OCI-M1 (cell line): ENCODE results near the gene ZDHHC20.
A peak's percentile ranks its signal among the peaks of the same experiment; 100 is the strongest.
"Not testable (repeated sequence)": the region's sequence is repeated elsewhere in the genome, so short reads cannot be mapped to it uniquely, and the experiment has no call there.

Experiments used
- DNase-seq: peaks from one replicate; lab custom pipeline; 2025; lab: John Stamatoyannopoulos, UW

The ZDHHC20 gene

DNA sequence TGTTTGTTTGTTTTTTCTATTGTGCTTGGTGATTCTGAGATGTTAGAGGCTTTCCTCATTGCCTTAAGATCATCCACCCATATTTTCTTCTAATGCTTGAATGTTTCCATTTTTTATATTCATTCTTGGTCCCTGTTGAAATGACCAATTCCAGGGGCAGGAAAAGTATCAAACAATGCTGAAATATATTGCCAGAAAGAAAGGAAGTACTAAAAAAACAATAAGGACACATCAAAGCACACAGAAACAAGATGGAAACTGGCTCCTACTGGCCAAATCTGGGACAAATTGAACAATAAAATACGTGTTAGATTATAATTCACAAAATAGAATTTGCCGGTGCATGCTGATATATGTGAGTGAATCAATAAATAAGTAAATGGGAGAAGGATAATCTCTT, 23.9 kb downstream of the ZDHHC20 start:
- no peak for DNase-seq

DNA sequence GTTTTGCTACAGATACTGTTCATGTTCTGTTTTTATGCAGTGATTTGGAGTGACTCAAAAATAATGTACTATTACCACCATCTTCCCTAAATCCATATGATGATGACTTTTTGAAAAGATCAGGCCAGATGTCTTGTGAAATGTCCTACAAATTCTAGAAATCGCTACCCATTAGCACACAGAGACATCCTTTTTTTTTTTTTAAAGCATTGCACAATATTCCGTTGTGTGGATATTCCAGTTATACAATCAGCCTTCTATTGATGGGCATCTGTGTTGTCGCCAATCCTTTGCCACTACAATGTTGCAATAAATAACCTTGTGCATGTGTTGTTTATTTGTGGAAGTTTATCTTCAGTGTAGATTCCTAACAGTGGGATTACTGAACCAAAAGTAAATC, 24.5 kb downstream of the ZDHHC20 start:
- DNase-seq = no peak

DNA sequence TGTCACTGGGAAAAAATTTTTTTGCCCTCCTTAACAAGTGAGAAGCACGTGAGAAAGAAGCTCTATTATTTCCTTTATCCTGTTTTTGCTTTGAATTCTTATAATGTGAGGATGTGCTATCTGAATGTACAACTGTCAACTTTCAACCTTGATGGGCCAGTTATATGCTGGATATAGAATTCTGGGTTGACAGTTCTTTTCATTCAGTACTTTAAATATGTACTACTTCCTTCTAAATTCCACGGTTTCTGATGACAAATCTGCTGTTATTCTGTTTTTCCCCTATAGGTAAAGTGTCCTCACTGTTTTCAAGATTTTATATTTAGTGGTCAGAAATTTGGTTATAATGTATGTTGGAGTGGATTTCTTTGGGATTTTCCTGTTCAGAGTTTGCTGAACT, 29.9 kb downstream of the ZDHHC20 start:
- DNase-seq = peak; percentile 9

DNA sequence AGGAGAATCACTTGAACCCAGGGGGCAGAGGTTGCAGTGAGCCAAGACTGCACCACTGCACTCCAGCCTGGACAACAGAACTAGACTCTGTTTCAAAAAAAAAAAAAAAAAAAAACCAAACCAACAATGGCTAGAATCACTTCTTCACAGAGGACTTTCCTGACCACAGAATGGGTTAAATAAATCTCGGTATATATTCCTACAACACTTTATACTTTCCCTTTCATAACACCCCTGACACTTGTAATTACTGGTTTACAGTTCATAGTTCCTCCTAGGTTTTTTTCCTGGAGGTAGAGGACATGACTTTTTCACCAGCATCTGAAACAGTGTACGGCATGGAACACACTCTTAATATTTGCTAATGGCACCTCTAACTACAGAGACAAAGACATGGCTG, 31.4 kb downstream of the ZDHHC20 start:
- DNase-seq = no peak

DNA sequence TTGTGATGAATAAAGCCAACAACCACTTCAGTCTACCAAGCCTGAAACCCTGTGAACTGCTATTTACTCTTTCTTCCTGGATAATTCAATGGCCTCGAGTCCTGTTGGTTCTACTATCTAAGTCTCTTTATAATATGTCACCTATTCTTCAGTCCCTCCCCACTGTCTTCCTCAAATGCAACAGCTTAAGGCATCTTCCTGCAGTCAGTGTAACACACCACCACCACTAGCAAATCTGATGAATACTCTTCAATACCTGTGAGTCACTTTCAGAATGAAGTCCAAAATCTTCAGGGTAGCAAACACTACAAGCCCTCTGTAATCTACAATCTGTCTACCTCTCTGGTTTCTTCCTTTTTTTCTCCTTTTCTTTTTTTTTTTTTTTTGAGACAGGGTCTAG, 32.9 kb downstream of the ZDHHC20 start:
- DNase-seq = no peak

DNA sequence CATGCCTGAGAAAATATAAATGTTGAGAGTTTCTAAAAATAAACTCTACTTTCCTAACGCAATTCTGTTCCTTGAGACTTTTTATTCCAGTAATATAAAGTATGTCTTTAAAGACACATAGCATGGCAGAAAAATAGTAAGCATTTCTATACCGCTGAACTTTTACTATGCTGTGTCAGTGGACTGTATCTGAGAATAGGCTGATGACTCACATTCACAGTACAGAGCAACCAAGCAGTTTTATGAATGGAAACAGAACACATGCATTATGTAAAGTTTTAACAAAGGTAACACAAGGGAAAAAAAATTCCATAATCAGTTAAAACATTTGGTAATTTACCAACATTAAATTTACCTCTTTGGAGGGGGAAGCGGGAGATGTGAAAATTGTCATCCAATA, 38.4 kb downstream of the ZDHHC20 start:
- DNase-seq = no peak

DNA sequence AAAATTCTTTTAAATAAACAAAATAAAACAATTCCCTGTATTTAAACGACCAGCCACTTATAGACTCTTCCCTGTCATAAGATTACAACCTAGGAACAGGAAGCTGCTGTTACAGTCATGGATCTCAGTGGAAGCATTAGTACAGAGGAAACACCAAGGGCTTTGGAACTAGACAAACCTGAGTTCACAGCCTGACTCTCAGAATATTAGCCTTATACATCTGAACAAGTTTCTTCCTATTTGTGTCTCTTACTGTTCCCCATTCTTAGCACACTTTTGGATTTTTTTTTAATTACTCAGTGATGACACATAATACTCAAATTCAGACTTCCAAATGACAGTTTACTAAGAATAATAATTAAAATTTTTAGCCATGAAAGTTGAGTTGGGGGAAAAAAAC, 46.1 kb downstream of the ZDHHC20 start:
- no peak for DNase-seq

DNA sequence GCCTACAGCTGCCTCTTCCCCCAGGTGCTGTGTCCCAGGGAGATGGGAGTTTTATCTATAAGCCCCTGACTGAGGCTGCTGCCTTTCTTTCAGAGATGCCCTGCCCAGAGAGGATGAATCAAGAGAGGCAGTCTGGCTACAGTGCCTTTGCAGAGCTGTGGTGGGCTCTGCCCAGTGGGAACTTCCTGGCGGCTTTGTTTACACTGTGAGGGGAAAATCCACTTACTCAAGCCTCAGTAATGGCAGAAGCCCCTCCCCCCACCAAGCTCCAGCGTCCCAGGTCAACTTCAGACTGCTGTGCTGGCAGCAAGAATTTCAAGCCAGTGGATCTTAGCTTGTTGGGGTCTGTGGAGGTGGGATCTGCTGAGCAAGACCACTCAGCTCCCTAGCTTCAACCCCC, 48.6 kb downstream of the ZDHHC20 start:
- DNase-seq = not testable (repeated sequence)

DNA sequence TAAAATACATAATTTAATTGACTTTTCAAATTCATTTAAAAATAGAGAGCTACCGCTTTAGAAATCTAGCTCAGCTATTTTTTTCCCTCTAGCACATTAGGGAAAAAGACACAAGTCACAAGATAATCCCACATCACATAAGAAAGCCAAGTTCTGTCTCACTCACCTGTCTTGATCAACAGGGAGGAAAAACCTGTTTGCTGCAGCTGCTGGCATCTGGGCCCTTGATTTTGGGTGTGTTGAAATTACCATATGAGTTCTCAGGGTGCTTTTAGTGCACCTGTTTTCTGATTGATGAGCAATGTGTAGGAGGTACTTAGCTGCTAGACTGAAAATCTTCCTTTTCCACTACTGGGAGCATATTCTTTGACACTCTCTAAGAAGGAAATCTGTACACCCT, 53.8 kb downstream of the ZDHHC20 start:
- DNase-seq = no peak

DNA sequence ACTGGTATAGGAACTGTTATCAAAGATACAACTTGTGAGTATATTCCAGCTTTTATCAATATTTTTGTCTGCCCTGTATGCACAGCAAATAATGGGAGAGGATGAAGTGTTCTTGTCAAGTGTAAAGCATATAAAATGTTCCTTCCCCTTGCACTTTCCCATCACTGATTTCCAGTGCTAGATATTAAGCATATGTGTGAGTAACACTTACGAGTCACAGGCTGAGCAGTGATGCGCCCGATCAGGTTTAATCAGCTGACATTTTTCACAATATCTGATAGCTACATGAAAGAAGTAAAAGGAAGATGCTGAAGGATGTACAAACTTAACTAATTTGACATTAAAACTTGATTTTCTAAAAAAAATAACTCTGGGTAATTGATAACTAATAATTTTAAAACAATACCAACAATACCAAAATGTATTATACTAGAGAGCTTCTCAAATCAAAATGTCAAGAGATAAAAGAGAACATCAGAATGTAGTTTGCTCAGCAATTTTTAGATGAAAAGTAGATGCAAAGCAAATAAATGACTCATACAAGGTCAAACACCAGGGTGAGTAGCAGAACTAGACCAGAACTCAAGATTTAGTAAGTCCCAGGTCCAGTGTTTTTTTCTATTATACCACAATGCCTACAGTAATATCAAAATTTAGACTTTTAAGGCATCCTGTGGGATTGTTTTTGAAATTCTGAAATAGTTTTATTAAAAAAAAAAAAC, 56.4 kb downstream of the ZDHHC20 start:
- DNase-seq = no peak

DNA sequence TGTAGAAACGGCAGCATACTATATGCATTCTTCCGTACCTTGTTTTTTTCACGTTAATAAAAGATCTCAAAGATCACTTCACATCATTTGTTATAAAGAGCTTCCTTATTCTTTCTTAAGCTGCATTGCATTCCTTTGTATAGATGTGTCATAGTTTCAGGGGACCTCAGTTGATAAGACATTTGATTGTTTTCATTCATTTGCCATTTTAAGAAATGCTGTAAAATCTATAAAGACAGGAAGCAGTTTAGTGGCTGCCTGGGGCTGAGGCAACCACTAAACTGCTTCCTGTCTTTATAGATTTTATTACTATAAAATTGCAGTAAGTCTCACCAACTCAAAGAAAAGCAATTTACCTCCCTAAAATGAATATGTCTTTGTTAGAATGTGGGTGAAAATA, 59.4 kb downstream of the ZDHHC20 start:
- no peak for DNase-seq

DNA sequence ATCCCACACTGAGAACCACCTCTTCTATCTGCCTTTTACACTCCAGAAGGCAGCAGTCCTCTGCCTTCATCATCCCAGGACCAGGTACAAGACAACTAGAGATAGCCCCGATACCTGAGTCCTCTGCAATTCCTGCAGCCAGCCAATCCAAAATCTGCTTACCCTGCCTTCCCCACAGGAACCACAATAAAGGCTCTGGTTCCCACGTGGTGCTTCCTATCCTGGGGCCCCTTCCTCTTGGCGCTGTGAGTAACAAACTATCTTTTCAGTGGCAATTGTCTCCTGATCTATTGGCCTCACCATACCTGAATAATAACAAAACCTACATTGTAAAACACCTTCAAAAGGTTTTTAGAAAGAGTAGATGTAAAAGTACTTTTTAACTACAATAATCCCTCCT, 63.1 kb downstream of the ZDHHC20 start:
- no peak for DNase-seq

DNA sequence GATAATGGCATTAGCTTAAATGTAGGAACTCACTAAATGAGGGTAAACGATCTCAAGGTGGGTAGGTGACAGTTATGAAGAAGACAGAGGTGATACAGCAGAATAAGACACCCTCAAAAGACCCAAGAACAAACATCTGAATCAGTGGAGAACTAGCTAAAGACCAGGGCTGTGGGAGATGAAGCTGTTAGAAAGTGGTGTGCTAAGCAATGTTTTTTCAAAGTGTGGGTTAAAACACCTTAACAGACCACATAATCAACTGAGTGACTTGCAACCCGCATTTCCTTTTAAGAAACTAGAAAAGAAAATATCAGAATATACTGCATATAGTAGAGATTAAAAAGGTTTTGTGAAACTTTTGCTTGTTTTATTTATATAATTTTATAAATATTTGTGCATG, 70.0 kb downstream of the ZDHHC20 start:
- DNase-seq = no peak

DNA sequence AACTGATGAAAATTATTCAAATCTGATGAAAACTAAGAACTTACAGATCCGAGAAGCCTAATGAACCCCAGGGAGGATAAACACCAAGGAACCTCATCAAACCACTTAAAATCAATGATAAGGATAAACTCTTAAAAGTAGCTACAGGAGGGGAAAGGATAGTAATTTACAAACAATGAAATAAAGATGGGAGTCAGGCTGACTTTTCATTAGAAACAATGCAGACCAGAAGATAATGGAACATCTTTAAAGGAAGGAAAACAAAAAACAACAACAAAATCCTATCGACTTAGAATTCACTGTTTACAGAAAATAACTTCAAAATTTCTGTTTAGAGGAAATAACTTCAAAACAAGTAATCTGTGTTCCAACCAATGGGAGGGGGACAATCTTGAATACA, 73.4 kb downstream of the ZDHHC20 start:
- DNase-seq = no peak

DNA sequence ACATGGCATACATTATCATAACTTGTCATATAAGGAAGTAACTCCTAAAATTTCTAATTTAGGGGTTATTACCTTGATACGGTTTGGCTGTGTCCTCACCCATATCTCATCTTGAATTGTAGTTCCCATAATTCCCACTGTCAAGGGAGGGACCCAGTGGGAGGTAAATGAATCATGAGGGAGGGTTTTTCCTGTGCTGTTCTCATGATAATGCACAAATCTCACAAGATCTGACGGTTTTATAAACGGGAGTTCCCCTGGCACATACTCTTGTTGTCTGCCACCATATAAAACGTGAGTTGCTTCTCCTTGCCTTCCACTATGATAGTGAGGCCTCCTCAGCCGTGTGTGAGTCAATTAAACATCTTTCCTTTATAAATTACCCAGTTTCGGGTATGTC, 76.0 kb downstream of the ZDHHC20 start:
- no peak for DNase-seq

DNA sequence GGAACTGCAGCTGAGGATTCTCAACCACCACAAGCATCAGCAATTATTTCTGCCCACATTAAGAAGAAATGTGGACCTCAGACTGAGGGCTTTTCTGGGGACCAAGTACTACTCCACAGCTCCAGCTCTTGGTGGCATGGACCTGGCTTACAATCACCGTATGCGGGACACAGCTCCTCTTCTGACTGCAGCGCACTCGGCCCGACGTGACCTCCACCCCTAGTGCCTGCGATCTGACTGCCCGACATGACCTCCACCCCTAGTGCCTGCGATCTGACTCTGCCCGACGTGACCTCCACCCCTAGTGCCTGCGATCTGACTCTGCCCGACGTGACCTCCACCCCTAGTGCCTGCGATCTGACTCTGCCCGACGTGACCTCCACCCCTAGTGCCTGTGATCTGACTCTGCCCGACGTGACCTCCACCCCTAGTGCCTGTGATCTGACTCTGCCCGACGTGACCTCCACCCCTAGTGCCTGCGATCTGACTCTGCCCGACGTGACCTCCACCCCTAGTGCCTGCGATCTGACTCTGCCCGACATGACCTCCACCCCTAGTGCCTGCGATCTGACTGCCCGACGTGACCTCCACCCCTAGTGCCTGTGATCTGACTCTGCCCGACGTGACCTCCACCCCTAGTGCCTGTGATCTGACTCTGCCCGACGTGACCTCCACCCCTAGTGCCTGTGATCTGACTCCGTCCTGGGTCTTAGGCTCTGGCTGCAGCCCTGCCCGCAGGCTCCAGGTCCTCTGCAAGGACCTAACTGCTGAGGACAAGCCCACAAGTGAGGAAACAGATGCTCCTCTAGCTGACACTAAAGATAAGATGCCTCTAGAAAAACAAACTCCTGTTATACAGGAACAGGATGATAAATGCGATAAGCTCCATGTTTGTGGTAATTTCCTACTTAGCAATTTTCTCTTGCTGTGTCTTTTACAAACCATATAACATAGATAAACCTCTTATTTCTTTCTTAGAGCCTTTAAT, 81.8 kb downstream of the ZDHHC20 start:
- not testable (repeated sequence) for DNase-seq

DNA sequence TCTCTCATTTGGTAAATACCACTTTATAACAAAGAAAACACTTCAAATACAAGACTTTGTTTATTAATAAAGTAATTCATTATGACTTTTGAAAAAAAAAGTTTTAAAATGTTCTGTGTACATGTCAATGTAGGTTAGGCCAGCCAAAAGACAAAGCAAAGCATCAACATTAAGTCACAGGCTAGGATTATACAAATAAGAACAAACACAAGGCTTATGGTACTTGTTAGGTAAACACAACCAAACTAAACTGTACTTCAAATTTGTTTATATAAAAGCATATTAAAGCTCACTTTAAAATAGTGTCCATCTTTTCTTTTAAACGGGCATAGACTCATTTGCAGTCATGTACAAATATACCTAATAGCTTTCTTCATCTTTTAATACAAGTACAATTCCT, 86.6 kb downstream of the ZDHHC20 start:
- no peak for DNase-seq

DNA sequence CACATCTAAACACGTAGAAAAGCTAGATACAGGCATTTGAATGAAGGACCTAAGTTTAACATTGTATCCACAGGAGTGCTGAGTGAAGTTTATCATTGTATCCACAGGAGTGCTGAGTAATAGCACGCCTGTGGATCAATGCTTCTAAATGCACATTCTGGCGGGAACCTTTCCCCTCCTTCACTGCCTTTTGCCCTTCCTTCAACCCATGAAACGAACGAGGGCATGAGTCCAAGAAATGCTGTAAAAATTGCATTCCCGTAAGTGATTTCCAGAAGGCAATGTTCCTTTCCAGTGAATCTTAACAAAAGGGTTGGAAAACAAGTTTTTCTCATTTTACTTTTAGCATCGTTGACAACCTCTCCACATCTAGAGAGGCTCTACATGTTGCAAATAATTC, 88.1 kb downstream of the ZDHHC20 start:
- no peak for DNase-seq

DNA sequence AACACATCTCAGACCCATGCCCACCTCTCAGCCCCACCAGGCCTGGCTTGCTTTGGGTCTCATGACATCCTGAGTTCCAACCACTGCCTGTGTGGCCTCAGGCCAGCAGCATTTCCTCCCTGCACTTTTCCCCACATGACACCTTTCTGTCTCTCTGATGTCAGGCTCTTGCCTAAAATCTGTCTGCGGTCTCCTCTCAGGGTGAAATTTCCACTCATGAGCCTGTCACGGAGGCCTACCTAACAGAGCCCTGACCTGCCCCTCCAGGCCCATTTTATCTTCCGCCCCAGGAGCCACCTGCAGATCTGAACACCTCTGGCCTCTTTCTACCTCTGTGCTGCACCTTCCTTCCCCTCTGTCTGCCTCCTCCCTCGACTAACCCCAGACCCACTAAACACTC, 93.5 kb downstream of the ZDHHC20 start:
- no peak for DNase-seq

DNA sequence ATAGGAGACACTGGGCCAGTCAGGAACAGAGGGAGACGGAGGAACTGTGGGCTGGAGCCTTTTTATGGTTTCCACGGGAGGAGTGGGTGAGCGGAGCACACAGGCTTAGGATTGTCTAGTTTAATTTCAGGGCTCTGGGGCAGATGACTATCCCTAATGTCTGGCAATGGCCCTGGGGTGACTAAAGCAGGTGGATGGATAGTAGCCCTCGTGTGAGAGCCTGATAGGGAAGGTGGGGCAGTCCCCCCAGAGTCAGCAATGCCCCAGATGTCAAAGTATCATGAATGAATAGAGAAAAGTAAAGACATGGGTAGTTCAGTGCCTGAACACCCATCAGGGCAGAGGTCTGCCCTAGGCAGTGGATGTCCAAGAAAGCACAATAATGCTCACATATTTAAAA, 94.2 kb downstream of the ZDHHC20 start:
- no peak for DNase-seq

DNA sequence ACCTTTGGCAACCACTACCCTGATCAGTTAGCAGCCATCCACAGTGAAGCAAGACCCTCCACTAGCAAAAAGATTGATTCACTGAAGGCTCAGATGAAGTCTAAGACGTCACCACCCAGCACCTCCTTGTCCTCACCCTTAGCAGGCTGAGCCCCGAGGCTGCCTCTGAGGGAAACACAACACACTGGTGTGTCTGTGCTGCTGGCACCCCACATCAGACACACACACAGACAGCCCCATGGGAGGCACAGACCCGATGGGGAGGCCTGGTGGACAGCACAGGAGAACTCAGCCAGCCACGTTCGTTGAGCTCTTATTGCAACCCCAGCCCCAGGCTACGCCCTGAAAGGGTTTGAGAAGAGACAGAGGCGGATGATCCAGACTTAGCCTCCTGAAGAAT, 94.7 kb downstream of the ZDHHC20 start:
- no peak for DNase-seq

DNA sequence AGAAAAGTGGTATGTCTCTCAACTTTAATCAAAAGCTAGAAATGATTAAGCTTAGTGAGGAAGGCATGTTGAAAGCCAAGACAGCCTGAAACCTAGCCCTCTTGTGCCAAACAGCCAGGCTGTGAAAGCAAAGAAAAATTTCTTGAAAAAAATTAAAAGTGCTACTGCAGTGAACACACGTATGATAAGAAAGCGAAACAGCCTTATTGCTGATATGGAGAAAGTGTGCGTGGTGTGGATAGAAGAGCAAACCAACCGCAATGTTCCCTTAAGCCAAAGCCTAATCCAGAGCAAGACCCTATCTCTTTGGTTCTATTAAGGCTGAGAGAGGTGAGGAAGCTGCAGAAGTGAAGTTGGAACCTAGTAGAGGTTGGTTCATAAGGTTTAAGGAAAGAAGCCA, 96.4 kb downstream of the ZDHHC20 start:
- DNase-seq = no peak

DNA sequence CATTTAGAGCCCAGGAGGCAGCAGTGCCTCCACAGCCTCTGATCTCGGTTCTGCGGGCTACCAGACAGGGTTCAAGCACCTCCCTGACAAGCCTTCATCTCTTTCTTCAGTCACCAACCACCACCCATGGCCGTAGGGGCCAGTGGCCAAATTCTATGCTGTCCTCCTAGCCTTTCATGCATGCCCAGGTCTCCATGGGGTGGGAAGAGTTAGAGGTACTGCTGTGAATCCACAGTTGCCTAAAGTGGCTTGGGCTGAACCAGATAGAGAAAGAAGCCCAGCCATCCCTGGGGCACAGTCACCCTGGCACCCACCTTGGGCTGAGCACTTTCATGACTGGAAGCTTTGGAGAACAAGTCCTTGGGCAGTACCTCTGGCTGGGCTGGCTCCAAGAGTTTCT, 97.4 kb downstream of the ZDHHC20 start:
- no peak for DNase-seq
